ENCODE results near the gene TLK2.
"Not testable (repeated sequence)": the region's sequence is repeated elsewhere in the genome, so short reads cannot be mapped to it uniquely, and the experiment has no call there.

- TF ChIP-seq CTCF, EP300, POLR2A (IDR thresholded peaks at IDR 0.05): not testable (repeated sequence)
These were observed 1.1 kb downstream of the TLK2 start for GRCh38 chr17:62479639-62480258.
